NCI-H748 (cell line): ENCODE results near the gene FAM163B.
"Not testable (repeated sequence)": the region's sequence is repeated elsewhere in the genome, so short reads cannot be mapped to it uniquely, and the experiment has no call there.

Experiments
- DNase-seq: peaks from one replicate; lab custom pipeline; 2025; ENCODE audit not compliant: unreplicated experiment; lab: John Stamatoyannopoulos, UW

The FAM163B gene

GRCh38 chr9:133569891-133570690, 39.1 kb downstream of the FAM163B start:
- DNase-seq: no peak

- no peak for DNase-seq
Observed at GRCh38 chr9:133569121-133569785, 39.9 kb downstream of the FAM163B start.

- no peak for DNase-seq
Observed at GRCh38 chr9:133568186-133568585, 41.0 kb downstream of the FAM163B start.

GRCh38 chr9:133566817-133567216, 42.4 kb downstream of the FAM163B start:
- DNase-seq: no peak

GRCh38 chr9:133566382-133566781, 42.8 kb downstream of the FAM163B start:
- DNase-seq: no peak

GRCh38 chr9:133564451-133565116, 44.6 kb downstream of the FAM163B start:
- DNase-seq: no peak

GRCh38 chr9:133563814-133564213, 45.4 kb downstream of the FAM163B start:
- not testable (repeated sequence) for DNase-seq

- DNase-seq: peak; percentile 77
Observed at GRCh38 chr9:133563291-133563796, 45.8 kb downstream of the FAM163B start.

GRCh38 chr9:133562611-133563290, 46.4 kb downstream of the FAM163B start:
- no peak for DNase-seq

GRCh38 chr9:133561976-133562554, 47.1 kb downstream of the FAM163B start:
- no peak for DNase-seq

GRCh38 chr9:133560944-133561343, 48.2 kb downstream of the FAM163B start:
- DNase-seq: no peak

GRCh38 chr9:133560311-133560710, 48.9 kb downstream of the FAM163B start:
- no peak for DNase-seq

- no peak for DNase-seq
Observed at GRCh38 chr9:133558191-133559126, 50.7 kb downstream of the FAM163B start.

- no peak for DNase-seq
Observed at GRCh38 chr9:133557581-133557980, 51.6 kb downstream of the FAM163B start.

- no peak for DNase-seq
Observed at GRCh38 chr9:133556354-133556753, 52.8 kb downstream of the FAM163B start.

- no peak for DNase-seq
Observed at GRCh38 chr9:133554729-133555128, 54.5 kb downstream of the FAM163B start.

GRCh38 chr9:133553973-133554713, 55.0 kb downstream of the FAM163B start:
- DNase-seq: no peak

GRCh38 chr9:133553123-133553522, 56.1 kb downstream of the FAM163B start:
- no peak for DNase-seq

- DNase-seq: peak; percentile 16
Observed at GRCh38 chr9:133552236-133552635, 57.0 kb downstream of the FAM163B start.
